Spleen (tissue), 11 donors: Measurements from ENCODE around the gene BAIAP2L2. TPM values are rescaled to one million over a fixed set of nuclear protein-coding genes. Genes with fewer than 3 reads are reported as not detected.
A peak's percentile ranks its signal among the peaks of the same experiment; 100 is the strongest.

Experiments
- DNase-seq: peaks from one replicate; pipeline ENCODE4 v3.0.0-alpha.2; 2020
- H3K27ac ChIP-seq, 8 donors: fragments of 200-600 bp; sonication (generic) in 7 of 8; 1 replicate in 4 of 8; 2 replicates in 4 of 8; pipeline versions ENCODE4 v1.5.0 to v1.8.0; 2016 to 2021; ENCODE audit warnings: inconsistent platforms in 4 of 8, mild to moderate bottlenecking in 4 of 8, moderate library complexity in 1 of 8
- H3K27me3 ChIP-seq, 7 donors: fragments of 200-600 bp; sonication (generic) in 6 of 7; replicated peaks in 1 of 7; 1 replicate in 4 of 7; 2 replicates in 3 of 7; pipeline versions ENCODE4 v1.5.0 to v1.8.0; 2016 to 2021; ENCODE audit warnings: inconsistent platforms in 3 of 7, mild to moderate bottlenecking in 1 of 7
- H3K36me3 ChIP-seq, 6 donors: fragments of 200-600 bp; sonication (generic) in 5 of 6; 1 replicate in 4 of 6; 2 replicates in 2 of 6; pipeline versions ENCODE4 v1.5.0 to v1.8.0; 2016 to 2021; ENCODE audit warnings: inconsistent platforms in 2 of 6
- H3K4me1 ChIP-seq, 6 donors: fragments of 200-600 bp; sonication (generic) in 5 of 6; 1 replicate in 3 of 6; 2 replicates in 3 of 6; pipeline versions ENCODE4 v1.5.0 to v1.8.0; 2016 to 2021; ENCODE audit warnings: inconsistent platforms in 3 of 6
- H3K4me3 ChIP-seq, 8 donors: fragments of 200-600 bp; sonication (generic) in 7 of 8; 1 replicate in 4 of 8; 2 replicates in 4 of 8; pipeline versions ENCODE4 v1.5.0 to v1.8.0; 2016 to 2021; ENCODE audit warnings: inconsistent platforms in 4 of 8, mild to moderate bottlenecking in 4 of 8, moderate library complexity in 2 of 8
- H3K9me3 ChIP-seq, 8 donors: fragments of 200-600 bp; sonication (generic) in 7 of 8; 1 replicate in 4 of 8; 2 replicates in 4 of 8; pipeline versions ENCODE4 v1.5.0 to v1.8.0; 2016 to 2021; ENCODE audit warnings: inconsistent platforms in 4 of 8
- POLR2A ChIP-seq, 3 donors: fragments of 450-650 bp; IDR thresholded peaks; one replicate each; pipeline ENCODE4 v1.5.1; 2017; ENCODE audit warnings: antibody characterized with exemption in 3 of 3, mild to moderate bottlenecking in 1 of 3
- POLR2AphosphoS5 ChIP-seq, 3 donors: sonication (generic); formaldehyde crosslinking; IDR thresholded peaks; one replicate each; pipeline ENCODE4 v1.5.1; 2017; ENCODE audit warnings: antibody characterized with exemption in 3 of 3
- WGBS, 5 donors: extraction: QIAGEN DNeasy Blood & Tissue Kit in 3 of 5; methylation state at CpG; one replicate each; pipeline versions ENCODE4 v1.1.5 to v1.1.7; 2013 to 2018; 5-methylcytosine and 5-hydroxymethylcytosine counted together
- intact Hi-C: fragments of 100-400 bp; cut with DNase I; formaldehyde crosslinking; loops from one replicate; pipeline ENCODE4 v1.15.0; 2023; ENCODE audit warnings: low total_unique reads
- polyA plus RNA-seq, 3 donors: library from polyadenylated mRNA; stranded (reverse); fragments of 200-250 nt; gene quantifications; one replicate each; pipeline ENCODE4 v1.2.1, GENCODE V29; 2013
- total RNA-seq, 7 donors: library from RNA; depleted of rRNA in 3 of 7; stranded (reverse); fragments of >200 nt in 3 of 7; fragmentation: NEBNext Ultra II Directional in 4 of 7; extraction: Animal tissue kit (Norgen Biotek cat#: 25700) in 4 of 7; gene quantifications; one replicate each; pipeline versions ENCODE4 v1.1.0 to v1.2.1, GENCODE V29; 2016 to 2021
- TF ChIP-seq, protein P1 (sequence below), 11 experiments: fragments of 200-600 bp in 7 of 11; fragments of 450-650 bp in 4 of 11; sonication (generic) in 4 of 11; IDR thresholded peaks in 8 of 11; conservative IDR thresholded peaks in 3 of 11; 1 replicate in 7 of 11; 2 replicates in 4 of 11; pipeline versions ENCODE4 v1.4.0 to v1.8.0; 2016 to 2021; ENCODE audit warnings: antibody characterized with exemption in 11 of 11, inconsistent platforms in 4 of 11, mild to moderate bottlenecking in 1 of 11
- donor health status: healthy with polysubstance abuse.
- donor health status: DM: no; HTN: no; CAD: no; lungs with moderate emphysema.
- donor health status: DM: no; HTN: no; CAD: no.
- donor health status: Bipolar disorder and iron deficiency.
- donor health status: healthy.
- donor health status: DM: no; HTN: no; CAD: no.
- donor health status: DM: yes; HTN: yes; CAD: no.

Gene BAIAP2L2
- total and polyA plus RNA-seq, 10 donors = 0.37 to 3.0 (median 0.91) TPM

DNA sequence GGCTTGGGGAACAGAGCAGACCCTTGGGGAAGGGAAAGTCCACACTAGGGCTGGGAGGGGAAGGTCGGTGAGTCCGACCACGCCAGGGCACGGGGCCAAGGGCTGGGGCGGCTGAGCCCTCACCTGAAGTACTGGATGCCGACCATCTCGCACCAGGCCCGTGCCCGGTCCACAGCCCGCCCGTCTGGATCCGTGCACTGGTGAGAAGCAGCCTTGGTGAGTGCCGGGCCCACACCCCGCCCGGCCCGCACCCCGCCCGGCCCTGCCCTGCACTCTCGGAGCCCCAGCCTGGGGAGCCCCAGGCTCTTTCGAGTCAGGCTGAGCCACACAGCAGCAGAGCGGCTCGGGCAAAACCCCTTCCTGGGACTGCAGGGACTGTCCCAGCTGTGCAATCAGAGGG lies 1.9 kb upstream of the BAIAP2L2 start:
- no peak overlapping the region for H3K27ac ChIP-seq
- intact Hi-C loops = loop anchor here (5.0 kb wide), 1 partner anchor 240 kb away; no protein-coding TSS in a partner anchor
- H3K9me3 ChIP-seq = no peaks in the 10 kb centered on the region
- H3K36me3 ChIP-seq = peaks cover 0 to 30% (median 8%) of the 10 kb centered on the region in 6 donors
- no peak overlapping the region for H3K4me3 ChIP-seq
- H3K4me1 ChIP-seq = peaks cover 0 to 9% (median 7%) of the 10 kb centered on the region in 6 donors
- 90 to 97% (median 95%) methylated on average over 3 to 22 of the region's 22 CpGs for WGBS, 5 donors
- TF ChIP-seq POLR2AphosphoS5 (IDR thresholded peaks at IDR 0.05) = no peak
- TF ChIP-seq, protein P1, sequence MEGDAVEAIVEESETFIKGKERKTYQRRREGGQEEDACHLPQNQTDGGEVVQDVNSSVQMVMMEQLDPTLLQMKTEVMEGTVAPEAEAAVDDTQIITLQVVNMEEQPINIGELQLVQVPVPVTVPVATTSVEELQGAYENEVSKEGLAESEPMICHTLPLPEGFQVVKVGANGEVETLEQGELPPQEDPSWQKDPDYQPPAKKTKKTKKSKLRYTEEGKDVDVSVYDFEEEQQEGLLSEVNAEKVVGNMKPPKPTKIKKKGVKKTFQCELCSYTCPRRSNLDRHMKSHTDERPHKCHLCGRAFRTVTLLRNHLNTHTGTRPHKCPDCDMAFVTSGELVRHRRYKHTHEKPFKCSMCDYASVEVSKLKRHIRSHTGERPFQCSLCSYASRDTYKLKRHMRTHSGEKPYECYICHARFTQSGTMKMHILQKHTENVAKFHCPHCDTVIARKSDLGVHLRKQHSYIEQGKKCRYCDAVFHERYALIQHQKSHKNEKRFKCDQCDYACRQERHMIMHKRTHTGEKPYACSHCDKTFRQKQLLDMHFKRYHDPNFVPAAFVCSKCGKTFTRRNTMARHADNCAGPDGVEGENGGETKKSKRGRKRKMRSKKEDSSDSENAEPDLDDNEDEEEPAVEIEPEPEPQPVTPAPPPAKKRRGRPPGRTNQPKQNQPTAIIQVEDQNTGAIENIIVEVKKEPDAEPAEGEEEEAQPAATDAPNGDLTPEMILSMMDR (IDR thresholded peaks at IDR 0.05 in 8 of 11, conservative IDR thresholded peaks at IDR 0.05 in 3 of 11) = no peak
- no peak for TF ChIP-seq POLR2A (IDR thresholded peaks at IDR 0.05)
- no peaks in the 10 kb centered on the region for H3K27me3 ChIP-seq
- no peak for DNase-seq

DNA sequence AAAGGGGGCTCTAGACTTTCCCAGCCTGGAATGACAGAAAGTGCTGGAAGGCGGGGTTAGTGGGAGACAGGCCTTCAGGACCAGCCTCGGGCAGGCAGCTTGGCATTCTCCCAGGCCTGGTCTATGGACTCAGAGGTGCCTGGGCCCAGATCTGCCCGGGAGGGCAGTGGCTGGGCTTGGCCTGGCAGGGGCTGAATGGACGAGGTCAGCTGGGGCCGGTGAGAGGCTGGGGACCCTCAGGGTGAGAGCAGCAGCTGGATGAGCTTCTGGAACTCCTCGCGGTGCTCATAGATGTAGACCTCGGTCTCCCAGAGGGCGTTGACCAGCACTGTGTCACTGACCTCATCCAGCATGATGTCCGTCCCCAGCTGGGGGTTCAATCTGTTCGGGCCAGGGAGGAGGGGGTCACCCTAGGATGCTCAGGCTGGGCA lies 1.5 kb upstream of the BAIAP2L2 start:
- Histone ChIP-seq H3K27me3 (no peaks in the 10 kb centered on the region), H3K4me1 (peaks cover 0 to 9% (median 7%) of the 10 kb centered on the region in 6 donors), H3K27ac (no peak overlapping the region), H3K4me3 (no peak overlapping the region), H3K9me3 (no peaks in the 10 kb centered on the region), H3K36me3 (peaks cover 0 to 30% (median 8%) of the 10 kb centered on the region in 6 donors)
- intact Hi-C loops = loop anchor here (5.0 kb wide), 1 partner anchor 240 kb away; no protein-coding TSS in a partner anchor
- TF ChIP-seq, protein P1 (IDR thresholded peaks at IDR 0.05 in 8 of 11, conservative IDR thresholded peaks at IDR 0.05 in 3 of 11) = no peak
- no peak for TF ChIP-seq POLR2A (IDR thresholded peaks at IDR 0.05)
- no peak for TF ChIP-seq POLR2AphosphoS5 (IDR thresholded peaks at IDR 0.05)
- WGBS, 5 donors = 88 to 95% (median 89%) methylated on average over 5 to 11 of the region's 11 CpGs
- DNase-seq = peak; percentile 61

DNA sequence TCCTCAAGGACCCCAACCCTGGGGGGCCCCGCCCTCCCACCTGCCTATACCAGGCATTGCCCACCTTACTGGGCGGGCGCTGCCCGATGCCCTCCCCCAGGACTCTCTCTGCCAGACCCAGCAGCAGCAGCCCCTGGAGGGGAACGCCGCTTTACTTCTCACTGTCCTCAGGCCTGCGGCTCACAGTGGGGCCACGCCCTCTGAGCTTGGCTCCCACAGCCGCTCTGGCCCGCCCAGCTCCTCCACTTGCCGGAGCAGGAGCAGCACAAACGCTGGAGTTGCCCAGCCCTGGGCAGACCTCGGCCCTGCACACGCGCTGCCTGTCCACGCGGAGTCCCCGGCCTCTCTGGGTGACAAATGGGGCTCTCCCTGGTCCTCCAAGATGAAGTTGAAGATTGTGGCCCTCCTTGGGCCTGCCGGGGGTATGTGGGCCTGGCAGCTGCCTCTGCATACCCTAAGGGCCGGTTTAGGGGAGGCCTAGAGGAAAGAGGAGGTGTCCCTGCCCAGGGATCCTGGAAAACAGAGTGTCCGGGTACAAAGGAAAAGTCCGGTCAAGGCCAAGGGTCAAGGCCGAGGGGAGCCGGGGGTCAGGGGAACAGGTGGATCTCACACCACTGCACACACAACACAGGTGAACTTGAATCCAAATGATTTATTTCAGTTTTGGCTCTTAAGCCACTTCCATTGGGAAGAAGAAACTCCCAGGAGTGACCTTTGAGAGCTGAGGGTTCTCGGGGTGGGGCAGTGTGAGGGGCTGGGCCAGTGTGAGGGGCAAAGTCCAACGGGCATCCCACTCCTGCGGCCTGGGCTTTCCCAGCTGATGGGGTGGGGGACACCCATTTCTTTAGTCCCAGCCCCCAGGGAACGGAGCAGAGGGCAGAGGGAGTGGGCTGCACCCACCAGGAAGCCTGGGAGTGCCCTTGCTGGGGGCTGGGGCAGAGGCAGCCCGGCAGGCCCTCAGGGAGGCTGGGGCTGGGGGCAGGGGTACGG lies 674 bp upstream of the BAIAP2L2 start:
- no peak for DNase-seq
- 85 to 95% (median 92%) methylated on average over 19 to 30 of the region's 30 CpGs for WGBS, 5 donors

More for the DNA sequence above, 674 bp upstream of the BAIAP2L2 start:
- TF ChIP-seq POLR2A (IDR thresholded peaks at IDR 0.05) (no peak), POLR2AphosphoS5 (IDR thresholded peaks at IDR 0.05) (no peak)
- TF ChIP-seq, protein P1 (IDR thresholded peaks at IDR 0.05 in 8 of 11, conservative IDR thresholded peaks at IDR 0.05 in 3 of 11) = no peak
- intact Hi-C loops = loop anchor here (5.0 kb wide), 1 partner anchor 241 kb away; no protein-coding TSS in a partner anchor
- Histone ChIP-seq H3K4me3 (no peak overlapping the region), H3K27me3 (no peaks in the 10 kb centered on the region), H3K36me3 (peaks cover 0 to 30% (median 8%) of the 10 kb centered on the region in 6 donors), H3K27ac (no peak overlapping the region), H3K4me1 (peaks cover 0 to 9% (median 7%) of the 10 kb centered on the region in 6 donors), H3K9me3 (no peaks in the 10 kb centered on the region)
